GM12891 (cell line): Measurements from ENCODE around the gene USP36.

ENCODE experiments used
- PAX5 ChIP-seq: IDR thresholded peaks from 2 replicates; pipeline ENCODE4 v1.6.1; 2011; ENCODE audit warnings: low read length, moderate library complexity, mild to moderate bottlenecking; ENCODE audit not compliant: insufficient read depth, severe bottlenecking
- POLR2A ChIP-seq: IDR thresholded peaks from 2 replicates; pipeline ENCODE4 v1.6.1; 2011; ENCODE audit warnings: low read depth, low read length, control low read depth
- POLR2AphosphoS5 ChIP-seq: IDR thresholded peaks from 2 replicates; pipeline ENCODE4 v1.6.1; 2011; ENCODE audit warnings: low read depth, low read length, control low read depth
- POU2F2 ChIP-seq: IDR thresholded peaks from 2 replicates; pipeline ENCODE4 v1.6.1; 2011; ENCODE audit warnings: low read depth, mild to moderate bottlenecking, control low read depth, low read length, moderate library complexity
- SPI1 ChIP-seq: IDR thresholded peaks from 2 replicates; pipeline ENCODE4 v1.6.1; 2011; ENCODE audit warnings: low read depth, low read length, control low read depth
- TAF1 ChIP-seq: IDR thresholded peaks from 2 replicates; pipeline ENCODE4 v1.6.1; 2011; ENCODE audit warnings: low read depth, low read length, control low read depth

- TF ChIP-seq POLR2A (no peak), POLR2AphosphoS5 (no peak), POU2F2 (no peak), SPI1 (peak; percentile 36; the same call in 1 of the 2 replicates), TAF1 (no peak), PAX5 (no peak)
Measured at GRCh38 chr17:78806451-78806850, 34.2 kb downstream of the USP36 start.
